SK-N-SH (cell line): ENCODE results near the gene PDE2A. TPM values are rescaled to one million over a fixed set of nuclear protein-coding genes. Genes with fewer than 3 reads are reported as not detected.

Experiments used
- CTCF ChIA-PET: fragments of 300-600, 350-600 bp; formaldehyde crosslinking; extraction: SDS; loops from one replicate; lab custom pipeline; 2021; lab: Yijun Ruan, JAX
- POLR2A ChIA-PET: fragments of 350-600 bp; sonication (Branson Sonifier 250); formaldehyde crosslinking; extraction: SDS; loops from one replicate; lab custom pipeline; 2020; ENCODE audit warnings: antibody characterized with exemption, inconsistent platforms; lab: Yijun Ruan, JAX
- DNase-seq: peaks from one replicate; pipeline ENCODE4 v3.0.0; 2012
- H2AFZ ChIP-seq: fragments of 200-600 bp; sonication (generic); 2 replicates; pipeline ENCODE4 v1.8.1; 2016; ENCODE audit warnings: antibody characterized with exemption, mild to moderate bottlenecking, low read depth
- H3F3A ChIP-seq: fragments of 200-600 bp; sonication (generic); replicated peaks from 2 replicates; pipeline ENCODE3; 2016; ENCODE audit warnings: antibody characterized with exemption, mild to moderate bottlenecking; ENCODE audit not compliant: insufficient read depth
- H3K27ac ChIP-seq, 2 experiments: fragments of 200-500 bp in 1 of 2; fragments of 200-600 bp in 1 of 2; sonication (Bioruptor generic) in 1 of 2; sonication (generic), shearing (Covaris generic) in 1 of 2; 2 replicates each; pipeline versions ENCODE4 v1.5.1 to v1.6.1; 2014 to 2016; ENCODE audit warnings: low read depth in 2 of 2, inconsistent platforms in 1 of 2, low read length in 1 of 2, mild to moderate bottlenecking in 1 of 2, mixed read lengths in 1 of 2
- H3K27me3 ChIP-seq: fragments of 200-600 bp; sonication (generic), shearing (Covaris generic); 2 replicates; pipeline ENCODE4 v1.6.1; 2016; ENCODE audit warnings: mixed run types; ENCODE audit not compliant: insufficient read depth
- H3K36me3 ChIP-seq, 2 experiments: fragments of 200-500 bp in 1 of 2; fragments of 200-600 bp in 1 of 2; sonication (Bioruptor generic) in 1 of 2; sonication (generic) in 1 of 2; replicated peaks in 1 of 2; 2 replicates each; pipeline versions ENCODE3 to v1.5.1; 2014 to 2016; ENCODE audit warnings: low read length in 1 of 2, mild to moderate bottlenecking in 1 of 2; ENCODE audit not compliant: insufficient read depth in 2 of 2, control insufficient read depth in 1 of 2
- H3K4me1 ChIP-seq, 2 experiments: fragments of 200-500 bp in 1 of 2; fragments of 200-600 bp in 1 of 2; sonication (Bioruptor generic) in 1 of 2; sonication (generic), shearing (Covaris generic) in 1 of 2; 2 replicates each; pipeline versions ENCODE4 v1.5.1 to v1.6.1; 2014 to 2016; ENCODE audit warnings: low read depth in 1 of 2, low read length in 1 of 2, mixed run types in 1 of 2; ENCODE audit not compliant: insufficient read depth in 2 of 2, control insufficient read depth in 1 of 2
- H3K4me2 ChIP-seq: fragments of 200-600 bp; sonication (generic), shearing (Covaris generic); 2 replicates; pipeline ENCODE4 v1.6.1; 2017; ENCODE audit warnings: mixed run types
- H3K4me3 ChIP-seq, 2 experiments: fragments of 200-500 bp in 1 of 2; fragments of 200-600 bp in 1 of 2; sonication (Bioruptor generic) in 1 of 2; sonication (generic), shearing (Covaris generic) in 1 of 2; 2 replicates each; pipeline versions ENCODE4 v1.5.1 to v1.8.1; 2014 to 2016; ENCODE audit warnings: low read depth in 2 of 2, inconsistent platforms in 1 of 2, low read length in 1 of 2, mild to moderate bottlenecking in 1 of 2, mixed read lengths in 1 of 2, moderate library complexity in 1 of 2
- H3K79me2 ChIP-seq: fragments of 200-600 bp; sonication (generic); 2 replicates; pipeline ENCODE4 v1.8.1; 2017; ENCODE audit warnings: mild to moderate bottlenecking; ENCODE audit not compliant: insufficient read depth
- H3K9ac ChIP-seq: fragments of 200-600 bp; sonication (generic); 2 replicates; pipeline ENCODE4 v1.6.1; 2017; ENCODE audit warnings: mixed run types
- H3K9me2 ChIP-seq: fragments of 200-600 bp; sonication (generic); 2 replicates; pipeline ENCODE4 v1.6.1; 2017; ENCODE audit warnings: mixed run types
- H3K9me3 ChIP-seq: fragments of 200-600 bp; sonication (generic); 2 replicates; pipeline ENCODE4 v1.6.1; 2017; ENCODE audit warnings: mixed run types, mild to moderate bottlenecking, moderate library complexity
- H4K20me1 ChIP-seq: fragments of 200-600 bp; sonication (generic); 2 replicates; pipeline ENCODE4 v1.6.1; 2017; ENCODE audit warnings: mild to moderate bottlenecking, mixed run types; ENCODE audit not compliant: insufficient read depth
- CHD2 ChIP-seq: fragments of 150-350 bp; IDR thresholded peaks from 2 replicates; pipeline ENCODE4 v1.6.1; 2018; ENCODE audit warnings: low read length; ENCODE audit not compliant: partially characterized antibody
- CTCF ChIP-seq: fragments of 200-600 bp; sonication (generic); IDR thresholded peaks from 2 replicates; pipeline ENCODE4 v1.6.1; 2017; ENCODE audit warnings: antibody characterized with exemption, mild to moderate bottlenecking, moderate library complexity
- ELF1 ChIP-seq: IDR thresholded peaks from 2 replicates; pipeline ENCODE4 v1.4.0; 2012
- EP300 ChIP-seq, 2 experiments: IDR thresholded peaks; 2 replicates each; pipeline versions ENCODE4 v1.4.0 to v1.6.1; 2012; ENCODE audit warnings: borderline replicate concordance in 1 of 2, low read depth in 1 of 2, low read length in 1 of 2
- EZH2phosphoT487 ChIP-seq: fragments of 200-600 bp; sonication (generic); IDR thresholded peaks from 2 replicates; pipeline ENCODE4 v1.6.1; 2017; ENCODE audit warnings: low read depth, mixed run types, mild to moderate bottlenecking, antibody characterized with exemption, moderate library complexity, borderline replicate concordance
- FOSL2 ChIP-seq: IDR thresholded peaks from 2 replicates; pipeline ENCODE4 v1.4.0; 2012; ENCODE audit warnings: low read depth, mild to moderate bottlenecking, moderate library complexity, borderline replicate concordance
- FOXJ3 ChIP-seq: sonication (generic); formaldehyde crosslinking; IDR thresholded peaks from 2 replicates; pipeline ENCODE4 v1.5.1; 2020; ENCODE audit warnings: mild to moderate bottlenecking, missing genetic modification reagents
- FOXM1 ChIP-seq: IDR thresholded peaks from 2 replicates; pipeline ENCODE4 v1.4.0; 2012; ENCODE audit warnings: low read depth, mild to moderate bottlenecking
- GABPA ChIP-seq: IDR thresholded peaks from 2 replicates; pipeline ENCODE4 v1.4.0; 2012; ENCODE audit warnings: low read depth, mild to moderate bottlenecking
- IRF3 ChIP-seq: fragments of 150-350 bp; IDR thresholded peaks from 2 replicates; pipeline ENCODE4 v1.6.1; 2016; ENCODE audit warnings: mild to moderate bottlenecking, low read depth, low read length
- MXI1 ChIP-seq: IDR thresholded peaks from 2 replicates; pipeline ENCODE4 v1.6.1; 2012; ENCODE audit warnings: mild to moderate bottlenecking, low read depth, low read length, improper control_type of control experiment
- NFIC ChIP-seq: IDR thresholded peaks from 2 replicates; pipeline ENCODE4 v1.4.0; 2012; ENCODE audit warnings: borderline replicate concordance
- NRF1 ChIP-seq: IDR thresholded peaks from 2 replicates; pipeline ENCODE4 v1.6.1; 2012; ENCODE audit warnings: low read depth, mild to moderate bottlenecking, low read length
- RCOR1 ChIP-seq: fragments of 150-350 bp; IDR thresholded peaks from 2 replicates; pipeline ENCODE4 v1.6.1; 2017; ENCODE audit warnings: antibody characterized with exemption, low read length
- REST ChIP-seq: IDR thresholded peaks from 2 replicates; pipeline ENCODE4 v1.6.1; 2012; ENCODE audit warnings: mild to moderate bottlenecking, low read depth, low read length, moderate library complexity
- RXRA ChIP-seq: IDR thresholded peaks from 2 replicates; pipeline ENCODE4 v1.4.0; 2012; ENCODE audit warnings: low read depth, mild to moderate bottlenecking, borderline replicate concordance
- SIN3A ChIP-seq: IDR thresholded peaks from 2 replicates; pipeline ENCODE4 v1.6.1; 2012; ENCODE audit warnings: low read depth, mild to moderate bottlenecking, low read length, moderate library complexity, borderline replicate concordance
- TCF12 ChIP-seq: IDR thresholded peaks from 2 replicates; pipeline ENCODE4 v1.4.0; 2012
- USF2 ChIP-seq: fragments of 150-350 bp; IDR thresholded peaks from 2 replicates; pipeline ENCODE4 v1.6.1; 2017; ENCODE audit warnings: antibody characterized with exemption, low read length, low read depth, borderline replicate concordance
- YY1 ChIP-seq: IDR thresholded peaks from 2 replicates; pipeline ENCODE4 v1.4.0; 2012; ENCODE audit warnings: low read depth, mild to moderate bottlenecking
- WGBS: methylation state at CpG from one replicate; pipeline ENCODE4 v1.1.6; 2017; ENCODE audit warnings: low lambda C conversion rate; 5-methylcytosine and 5-hydroxymethylcytosine counted together
- polyA plus RNA-seq, 3 experiments: library from polyadenylated mRNA; depleted of rRNA; stranded (reverse); fragments of >200 nt; gene quantifications; 2 replicates each; pipeline ENCODE4 v1.2.3, GENCODE V29; 2012

Gene PDE2A
- polyA plus RNA-seq, 1 of the 3 experiments (the other 2 are of a cell fraction) = 0.43 TPM

GRCh38 chr11:72630104-72630852 lies 43.9 kb downstream of the PDE2A start (continued):
- no peak for TF ChIP-seq CTCF
- TF ChIP-seq REST = no peak
- no peak for TF ChIP-seq YY1
- no peak for TF ChIP-seq NRF1
- TF ChIP-seq RXRA = no peak
- TF ChIP-seq ELF1 = no peak
- no peak for TF ChIP-seq FOSL2
- TF ChIP-seq NFIC = no peak
- TF ChIP-seq TCF12 = no peak
- TF ChIP-seq GABPA = no peak
- TF ChIP-seq IRF3 = no peak
- TF ChIP-seq USF2 = no peak
- TF ChIP-seq SIN3A = no peak

- Histone ChIP-seq H3K27ac (peak overlapping the region in 1 of 2 experiments; percentile 89; a peak in 2 of 4 replicates), H3K9me3 (no peaks in the 10 kb centered on the region), H3K79me2 (no peaks in the 10 kb centered on the region), H3K4me1 (peaks cover 0 to 96% of the 10 kb centered on the region in 2 experiments; a peak in 2 of 4 replicates), H3K9me2 (no peaks in the 10 kb centered on the region), H2AFZ (no peak overlapping the region), H4K20me1 (no peaks in the 10 kb centered on the region), H3K4me2 (no peak overlapping the region), H3K27me3 (no peaks in the 10 kb centered on the region), H3K36me3 (no peaks in the 10 kb centered on the region), H3K4me3 (no peak overlapping the region), H3F3A (no peaks in the 10 kb centered on the region), H3K9ac (no peak overlapping the region)
- CTCF ChIA-PET = interaction anchor here (0.7 to 3.3 kb wide), 11 partner anchors 9 to 55 kb away, joined by 3 to 29 read pairs (median 6); no protein-coding TSS in a partner anchor
- peak; percentile 89 for DNase-seq
- POLR2A ChIA-PET = interaction anchor here (0.8 to 1.1 kb wide), 3 partner anchors 8 to 30 kb away, joined by 3 read pairs; no protein-coding TSS in a partner anchor
- 40% methylated on average over 1 of the region's 5 CpGs for WGBS
- TF ChIP-seq EZH2phosphoT487 (no peak), FOXJ3 (CRISPR knock-in tag) (peak; percentile 53; the same call in 1 of the 2 replicates), EP300 (IDR thresholded peaks at IDR 0.05; ENCODE audit: borderline replicate concordance in 1 of 2, low read depth in 1 of 2, low read length in 1 of 2) (peak in 1 of 2 experiments; percentile 81; a peak in 2 of 4 replicates), RCOR1 (peak; percentile 82), CHD2 (peak; percentile 68), IRF3 (no peak), MXI1 (peak; percentile 27; the same call in 1 of the 2 replicates), FOXM1 (no peak), NRF1 (no peak), USF2 (no peak), FOSL2 (no peak), TCF12 (peak; percentile 26; the same call in 1 of the 2 replicates)
Measured at GRCh38 chr11:72629266-72629665, 45.0 kb downstream of the PDE2A start.
